HepG2 (cell line): ENCODE results near the gene FOXN3. TPM values are rescaled to one million over a fixed set of nuclear protein-coding genes. Genes with fewer than 3 reads are reported as not detected.

ENCODE experiments used
- ARNT2 ChIP-seq: sonication (generic); formaldehyde crosslinking; IDR thresholded peaks from 2 replicates; pipeline ENCODE4 v1.8.0; 2022; ENCODE audit warnings: mild to moderate bottlenecking, low read depth, missing genetic modification reagents, moderate library complexity
- EHMT2 ChIP-seq: fragments of 200-600 bp; sonication (generic); IDR thresholded peaks from 2 replicates; pipeline ENCODE4 v1.7.0; 2017; ENCODE audit warnings: antibody characterized with exemption, low read depth, low read length, borderline replicate concordance
- GPBP1L1 ChIP-seq: sonication (generic); formaldehyde crosslinking; IDR thresholded peaks from 2 replicates; pipeline ENCODE4 v1.5.0; 2020; ENCODE audit warnings: mild to moderate bottlenecking, missing genetic modification reagents
- HDAC2 ChIP-seq: sonication (generic); formaldehyde crosslinking; IDR thresholded peaks from 2 replicates; pipeline ENCODE4 v1.4.0; 2020; ENCODE audit warnings: missing genetic modification reagents
- NR0B2 ChIP-seq: sonication (generic); formaldehyde crosslinking; IDR thresholded peaks from 2 replicates; pipeline ENCODE4 v1.4.0; 2020; ENCODE audit warnings: mild to moderate bottlenecking, missing genetic modification reagents
- THAP7 ChIP-seq: sonication (generic); formaldehyde crosslinking; IDR thresholded peaks from 2 replicates; pipeline ENCODE4 v1.8.1; 2023; ENCODE audit warnings: mild to moderate bottlenecking, missing genetic modification reagents
- ZBTB7A ChIP-seq: sonication (generic); formaldehyde crosslinking; IDR thresholded peaks from 2 replicates; pipeline ENCODE4 v1.8.0; 2022; ENCODE audit warnings: mild to moderate bottlenecking, missing genetic modification reagents
- ZNF800 ChIP-seq: sonication (generic); formaldehyde crosslinking; IDR thresholded peaks from 2 replicates; pipeline ENCODE4 v1.4.0; 2020; ENCODE audit warnings: missing genetic modification reagents
- ZNF841 ChIP-seq: sonication (generic); formaldehyde crosslinking; IDR thresholded peaks from 2 replicates; pipeline ENCODE4 v1.8.1; 2023; ENCODE audit warnings: missing genetic modification reagents, borderline replicate concordance
- polyA plus RNA-seq, 8 experiments: library from polyadenylated mRNA; depleted of rRNA in 3 of 8; stranded (reverse) in 7 of 8; unstranded in 1 of 8; fragments of >200 nt; fragmentation: Illumina TruSeq in 4 of 8; extraction: Trizol in 4 of 8; gene quantifications; 2 replicates each; pipeline versions ENCODE4 v1.2.1 to v1.2.3, GENCODE V29; 2011 to 2016; ENCODE audit warnings: low read depth in 4 of 8, missing spikeins in 1 of 8, mixed read lengths in 1 of 8; ENCODE audit not compliant: insufficient read depth in 1 of 8
- total RNA-seq, 5 experiments: library from RNA; depleted of rRNA; stranded (reverse); fragments of >200 nt; fragmentation: Illumina TruSeq; extraction: Trizol; gene quantifications; 2 replicates each; pipeline ENCODE4 v1.2.3, GENCODE V29; 2016; ENCODE audit warnings: low read depth in 1 of 5

FOXN3 gene
- total and polyA plus RNA-seq, 2 of the 13 experiments (the other 11 are each of a cell fraction or from before 2014, with no cell fraction given), result 32.4 to 70.2 TPM

- TF ChIP-seq ZNF800 (CRISPR knock-in tag) (no peak), ZBTB7A (CRISPR knock-in tag) (no peak), NR0B2 (CRISPR knock-in tag) (no peak), EHMT2 (no peak), HDAC2 (no peak), GPBP1L1 (no peak), THAP7 (CRISPR knock-in tag) (no peak), ZNF841 (no peak), ARNT2 (CRISPR knock-in tag) (no peak)
- TF ChIP-seq, all 625 proteins: peak for 0
Observed at GRCh38 chr14:89284333-89285058, 132.5 kb downstream of the FOXN3 start (continued).
